A549 (cell line): Measurements from ENCODE around the gene CHMP4A. TPM values are rescaled to one million over a fixed set of nuclear protein-coding genes. Genes with fewer than 3 reads are reported as not detected.

Source experiments
- ATAC-seq, 2 experiments: fragments of 200-7000 bp in 1 of 2; fragments of >200 bp in 1 of 2; cut with Nextera tagmentation in 1 of 2; cut with Tn5 transposase in 1 of 2; 3 replicates each; pipeline versions ENCODE4 v1.8.0 to v1.9.1; 2018 to 2020; ENCODE audit warnings: mild to moderate bottlenecking in 1 of 2, moderate library complexity in 1 of 2
- CTCF ChIA-PET: fragments of 300-600 bp; sonication (Branson Sonifier 250); formaldehyde crosslinking; extraction: SDS; loops from one replicate; lab custom pipeline; 2021; ENCODE audit warnings: antibody characterized with exemption, inconsistent platforms; lab: Yijun Ruan, JAX
- POLR2A ChIA-PET: fragments of 350-600 bp; formaldehyde crosslinking; extraction: SDS; loops from one replicate; lab custom pipeline; 2021; ENCODE audit warnings: antibody characterized with exemption, inconsistent platforms; lab: Yijun Ruan, JAX
- DNase-seq, 2 experiments: peaks; one replicate each; pipeline versions ENCODE4 v3.0.0 to v3.0.0-alpha.2; 2011 to 2016; ENCODE audit warnings: low read depth in 1 of 2, low spot score in 1 of 2
- FAIRE-seq: peaks from 2 replicates; lab custom pipeline; 2011; peaks lifted over from hg19 to GRCh38; lab: Jason Lieb, UNC
- H3K27ac ChIP-seq, 2 experiments: fragments of >200 bp; sonication (Bioruptor Twin); formaldehyde crosslinking; 3 replicates each; pipeline ENCODE4 v1.5.1; 2016 to 2017
- H3K4me1 ChIP-seq: fragments of >200 bp; sonication (Bioruptor Twin); formaldehyde crosslinking; 3 replicates; pipeline ENCODE4 v1.6.1; 2016
- H3K4me2 ChIP-seq: fragments of >200 bp; sonication (Bioruptor Twin); formaldehyde crosslinking; 3 replicates; pipeline ENCODE4 v1.6.1; 2016
- H3K4me3 ChIP-seq: fragments of >200 bp; sonication (Bioruptor Twin); formaldehyde crosslinking; 3 replicates; pipeline ENCODE4 v1.5.1; 2016
- H3K9me3 ChIP-seq: fragments of >200 bp; sonication (Bioruptor Twin); formaldehyde crosslinking; 3 replicates; pipeline ENCODE4 v1.6.1; 2016
- BCL3 ChIP-seq: fragments of >200 bp; sonication (Bioruptor Twin); formaldehyde crosslinking; IDR thresholded peaks from 3 replicates; pipeline ENCODE4 v1.6.1; 2016
- BHLHE40 ChIP-seq: IDR thresholded peaks from 2 replicates; pipeline ENCODE4 v1.6.1; 2012; ENCODE audit warnings: low read depth, low read length, inconsistent platforms
- CHD4 ChIP-seq: fragments of 200-600 bp; sonication (generic); IDR thresholded peaks from 2 replicates; pipeline ENCODE4 v1.6.1; 2016; ENCODE audit warnings: antibody characterized with exemption, mild to moderate bottlenecking, borderline replicate concordance
- EHMT2 ChIP-seq: fragments of 200-600 bp; sonication (generic); IDR thresholded peaks from 2 replicates; pipeline ENCODE4 v1.6.1; 2016; ENCODE audit warnings: antibody characterized with exemption, low read depth, mild to moderate bottlenecking, moderate library complexity
- FOXS1 ChIP-seq: fragments of 250-450 bp; sonication (Bioruptor Pico); IDR thresholded peaks from 2 replicates; pipeline ENCODE4 v1.5.0; 2020; ENCODE audit warnings: mild to moderate bottlenecking, moderate library complexity
- HOXB13 ChIP-seq: fragments of 250-450 bp; sonication (Bioruptor Pico); IDR thresholded peaks from 2 replicates; pipeline ENCODE4 v1.5.0; 2020; ENCODE audit warnings: low read depth, mild to moderate bottlenecking, moderate library complexity
- KDM5A ChIP-seq: fragments of 200-600 bp; sonication (generic); IDR thresholded peaks from 2 replicates; pipeline ENCODE4 v1.6.1; 2016; ENCODE audit warnings: antibody characterized with exemption, mild to moderate bottlenecking
- MAX ChIP-seq: IDR thresholded peaks from 2 replicates; pipeline ENCODE4 v1.6.1; 2012
- MAZ ChIP-seq: fragments of 150-350 bp; IDR thresholded peaks from 2 replicates; pipeline ENCODE4 v1.6.1; 2014; ENCODE audit warnings: antibody characterized with exemption, low read depth, low read length, borderline replicate concordance
- MYC ChIP-seq: IDR thresholded peaks from 2 replicates; pipeline ENCODE4 v1.6.1; 2012; ENCODE audit warnings: mild to moderate bottlenecking, inconsistent platforms, low read length, improper control_type of control experiment, borderline replicate concordance
- NFE2L2 ChIP-seq: fragments of 150-350 bp; conservative IDR thresholded peaks from 2 replicates; pipeline ENCODE4 v1.6.1; 2014; ENCODE audit warnings: low read length
- NPAS2 ChIP-seq: fragments of 250-450 bp; sonication (Bioruptor Pico); IDR thresholded peaks from 2 replicates; pipeline ENCODE4 v1.8.0; 2022; ENCODE audit warnings: mild to moderate bottlenecking, moderate library complexity, borderline replicate concordance
- NR3C1 ChIP-seq: fragments of >200 bp; sonication (Bioruptor Twin); formaldehyde crosslinking; IDR thresholded peaks from 3 replicates; pipeline ENCODE4 v1.6.1; 2017
- RCOR1 ChIP-seq: fragments of 150-350 bp; IDR thresholded peaks from 2 replicates; pipeline ENCODE4 v1.6.1; 2014; ENCODE audit warnings: antibody characterized with exemption, low read length, low read depth
- RFX5 ChIP-seq: fragments of 450-650 bp; IDR thresholded peaks from 2 replicates; pipeline ENCODE4 v1.7.1; 2014; ENCODE audit warnings: antibody characterized with exemption, mild to moderate bottlenecking, moderate library complexity
- RNF2 ChIP-seq: fragments of 200-600 bp; sonication (generic); IDR thresholded peaks from 2 replicates; pipeline ENCODE4 v1.6.1; 2016; ENCODE audit warnings: low read depth, mild to moderate bottlenecking, antibody characterized with exemption, moderate library complexity, borderline replicate concordance
- TFCP2L1 ChIP-seq: fragments of 250-450 bp; sonication (Bioruptor Pico); IDR thresholded peaks from 2 replicates; pipeline ENCODE4 v1.5.0; 2021; ENCODE audit warnings: mild to moderate bottlenecking
- WGBS: methylation state at CpG from one replicate; pipeline ENCODE4 v1.1.6; 2017; ENCODE audit errors: missing lambda C conversion rate; 5-methylcytosine and 5-hydroxymethylcytosine counted together
- polyA plus RNA-seq, 4 experiments: library from polyadenylated mRNA; depleted of rRNA in 3 of 4; stranded (reverse); fragments of >200 nt; fragmentation: RNase III in 1 of 4; extraction: RNeasy Plus Mini Kit Qiagen cat#74134 plus additional on column Dnase treatment in 1 of 4; gene quantifications; 2 replicates in 3 of 4; 3 replicates in 1 of 4; pipeline ENCODE4 v1.2.3, GENCODE V29; 2011 to 2017
- TF ChIP-seq, protein P1 (sequence below): fragments of >200 bp; sonication (Bioruptor Twin); formaldehyde crosslinking; IDR thresholded peaks from 3 replicates; pipeline ENCODE4 v1.5.1; 2016
- TF ChIP-seq, protein P2 (sequence below): fragments of 250-450 bp; sonication (Bioruptor Pico); IDR thresholded peaks from 2 replicates; pipeline ENCODE4 v1.5.0; 2021; ENCODE audit warnings: mild to moderate bottlenecking, moderate library complexity, borderline replicate concordance

The CHMP4A gene
- polyA plus RNA-seq, 2 of the 4 experiments (the other 2 are of a cell fraction): 102 to 112 TPM

GRCh38 chr14:24255931-24256711, 42.8 kb upstream of the CHMP4A start (continued):
- TF ChIP-seq BCL3 (no peak), EHMT2 (no peak), MAX (no peak)

DNA sequence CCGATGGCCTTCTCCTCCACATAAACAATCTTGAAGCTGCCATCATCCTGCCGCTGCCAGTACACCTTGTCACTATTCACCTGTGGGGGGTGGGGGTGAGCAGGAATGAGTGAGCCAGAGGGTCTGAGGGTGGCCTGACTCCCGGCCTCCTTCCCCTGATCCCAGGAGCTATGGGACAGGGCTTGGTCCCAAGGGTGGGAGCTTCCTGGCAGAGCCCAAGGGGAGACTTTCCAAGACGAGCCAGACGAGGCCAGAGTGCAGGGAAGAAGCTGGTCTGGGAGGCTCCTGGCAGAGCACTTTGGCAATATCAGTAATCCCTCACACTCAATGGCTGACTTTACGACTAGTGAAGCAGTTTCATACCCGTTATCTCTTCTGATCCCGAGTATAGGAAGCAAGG, 42.1 kb upstream of the CHMP4A start:
- peaks cover 13% of the 10 kb centered on the region for H3K4me1 ChIP-seq
- no peaks in the 10 kb centered on the region for H3K9me3 ChIP-seq
- H3K4me3 ChIP-seq: no peak overlapping the region
- no peak overlapping the region for H3K27ac ChIP-seq
- ChIA-PET CTCF (interaction anchor here (1.0 to 21.7 kb wide), 3 partner anchors 13 to 176 kb away, joined by 4 to 601 read pairs (median 76); partner anchors contain the start of genes CIDEB, DHRS1, LTB4R and LTB4R2), POLR2A (interaction anchor here (1.0 kb wide), 1 partner anchor 15 kb away, joined by 3 read pairs; no protein-coding TSS in a partner anchor)
- DNase-seq (no peak), ATAC-seq (no peak), FAIRE-seq (no peak)
- 83% methylated on average over 8 of the region's 8 CpGs for WGBS
- no peak overlapping the region for H3K4me2 ChIP-seq
- TF ChIP-seq KDM5A: no peak
- TF ChIP-seq, protein P1, sequence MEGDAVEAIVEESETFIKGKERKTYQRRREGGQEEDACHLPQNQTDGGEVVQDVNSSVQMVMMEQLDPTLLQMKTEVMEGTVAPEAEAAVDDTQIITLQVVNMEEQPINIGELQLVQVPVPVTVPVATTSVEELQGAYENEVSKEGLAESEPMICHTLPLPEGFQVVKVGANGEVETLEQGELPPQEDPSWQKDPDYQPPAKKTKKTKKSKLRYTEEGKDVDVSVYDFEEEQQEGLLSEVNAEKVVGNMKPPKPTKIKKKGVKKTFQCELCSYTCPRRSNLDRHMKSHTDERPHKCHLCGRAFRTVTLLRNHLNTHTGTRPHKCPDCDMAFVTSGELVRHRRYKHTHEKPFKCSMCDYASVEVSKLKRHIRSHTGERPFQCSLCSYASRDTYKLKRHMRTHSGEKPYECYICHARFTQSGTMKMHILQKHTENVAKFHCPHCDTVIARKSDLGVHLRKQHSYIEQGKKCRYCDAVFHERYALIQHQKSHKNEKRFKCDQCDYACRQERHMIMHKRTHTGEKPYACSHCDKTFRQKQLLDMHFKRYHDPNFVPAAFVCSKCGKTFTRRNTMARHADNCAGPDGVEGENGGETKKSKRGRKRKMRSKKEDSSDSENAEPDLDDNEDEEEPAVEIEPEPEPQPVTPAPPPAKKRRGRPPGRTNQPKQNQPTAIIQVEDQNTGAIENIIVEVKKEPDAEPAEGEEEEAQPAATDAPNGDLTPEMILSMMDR: no peak

DNA sequence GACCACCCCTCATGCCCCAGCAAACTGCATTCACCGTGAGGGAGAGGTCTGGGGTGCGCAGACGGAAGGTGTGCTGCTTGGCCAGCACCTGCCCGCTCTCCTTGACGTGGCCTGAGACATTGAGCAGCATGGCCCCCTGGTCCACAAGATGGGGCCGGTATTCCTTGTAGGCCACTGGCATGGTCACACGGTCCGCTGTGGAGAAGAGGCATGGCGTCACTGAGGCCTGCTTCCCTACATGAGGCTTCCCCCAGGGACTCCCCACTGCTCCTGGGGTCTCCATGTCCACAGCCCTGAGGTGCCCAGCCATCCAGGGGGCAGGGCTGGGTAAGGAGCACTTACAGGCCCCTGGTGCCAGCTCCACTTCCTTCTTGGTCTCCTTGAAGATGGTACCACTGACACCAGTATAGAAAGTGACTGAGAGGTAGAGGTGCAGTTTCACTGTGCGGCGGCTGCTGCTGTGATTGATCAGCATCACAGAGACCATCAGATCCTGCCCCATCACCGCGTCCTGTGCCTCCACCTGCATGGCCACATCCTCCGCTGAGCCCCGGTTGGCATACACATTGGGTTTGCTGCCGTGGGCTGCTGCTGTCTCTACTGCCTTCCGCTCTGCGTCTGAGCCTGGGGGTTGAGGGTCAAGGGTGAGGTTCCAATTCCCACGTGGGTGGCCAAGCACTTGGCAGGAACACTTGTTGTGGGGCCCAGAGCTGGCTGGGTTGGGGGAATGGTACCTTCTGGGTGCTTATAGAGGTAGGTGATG, 41.5 kb upstream of the CHMP4A start:
- POLR2A ChIA-PET: interaction anchor here (1.0 kb wide), 1 partner anchor 16 kb away, joined by 3 read pairs; no protein-coding TSS in a partner anchor
- FAIRE-seq: no peak
- no peak for ATAC-seq
- Histone ChIP-seq H3K4me1 (peaks cover 13% of the 10 kb centered on the region), H3K4me2 (no peak overlapping the region), H3K4me3 (no peak overlapping the region), H3K27ac (no peak overlapping the region), H3K9me3 (no peaks in the 10 kb centered on the region)
- DNase-seq: no peak
- TF ChIP-seq RCOR1: no peak
- no peak for TF ChIP-seq EHMT2
- TF ChIP-seq NR3C1: no peak
- TF ChIP-seq FOXS1: no peak
- TF ChIP-seq CHD4: no peak
- no peak for TF ChIP-seq TFCP2L1 (CRISPR knock-in tag)
- no peak for TF ChIP-seq RFX5
- TF ChIP-seq MAZ: no peak
- no peak for TF ChIP-seq HOXB13 (CRISPR knock-in tag)
- no peak for TF ChIP-seq NPAS2
- TF ChIP-seq BHLHE40: no peak
- TF ChIP-seq, protein P2, sequence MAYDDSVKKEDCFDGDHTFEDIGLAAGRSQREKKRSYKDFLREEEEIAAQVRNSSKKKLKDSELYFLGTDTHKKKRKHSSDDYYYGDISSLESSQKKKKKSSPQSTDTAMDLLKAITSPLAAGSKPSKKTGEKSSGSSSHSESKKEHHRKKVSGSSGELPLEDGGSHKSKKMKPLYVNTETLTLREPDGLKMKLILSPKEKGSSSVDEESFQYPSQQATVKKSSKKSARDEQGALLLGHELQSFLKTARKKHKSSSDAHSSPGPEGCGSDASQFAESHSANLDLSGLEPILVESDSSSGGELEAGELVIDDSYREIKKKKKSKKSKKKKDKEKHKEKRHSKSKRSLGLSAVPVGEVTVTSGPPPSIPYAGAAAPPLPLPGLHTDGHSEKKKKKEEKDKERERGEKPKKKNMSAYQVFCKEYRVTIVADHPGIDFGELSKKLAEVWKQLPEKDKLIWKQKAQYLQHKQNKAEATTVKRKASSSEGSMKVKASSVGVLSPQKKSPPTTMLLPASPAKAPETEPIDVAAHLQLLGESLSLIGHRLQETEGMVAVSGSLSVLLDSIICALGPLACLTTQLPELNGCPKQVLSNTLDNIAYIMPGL (CRISPR knock-in tag): no peak
- no peak for TF ChIP-seq NFE2L2
- TF ChIP-seq RNF2: no peak
- TF ChIP-seq MYC: no peak
- CTCF ChIA-PET: interaction anchor here (1.0 to 21.7 kb wide), 3 partner anchors 12 to 177 kb away, joined by 4 to 601 read pairs (median 76); partner anchors contain the start of genes CIDEB, DHRS1, LTB4R and LTB4R2
- 91% methylated on average over 16 of the region's 19 CpGs for WGBS
